GM23248 (cell line): Measurements from ENCODE around the gene ENAH. TPM values are rescaled to one million over a fixed set of nuclear protein-coding genes. Genes with fewer than 3 reads are reported as not detected.

Source experiments
- DNase-seq: peaks from one replicate; pipeline ENCODE4 v3.0.0-alpha.2; 2015
- H2AFZ ChIP-seq: fragments of 200-600 bp; sonication (generic); 2 replicates; pipeline ENCODE4 v1.6.1; 2016; ENCODE audit warnings: antibody characterized with exemption
- H3F3A ChIP-seq: fragments of 200-600 bp; sonication (generic); 2 replicates; pipeline ENCODE4 v1.6.1; 2016; ENCODE audit warnings: mild to moderate bottlenecking, antibody characterized with exemption, mixed run types; ENCODE audit not compliant: insufficient read depth
- H3K27ac ChIP-seq: fragments of 200-600 bp; sonication (generic); 2 replicates; pipeline ENCODE4 v1.5.1; 2016; ENCODE audit warnings: mild to moderate bottlenecking
- H3K27me3 ChIP-seq: fragments of 200-600 bp; sonication (generic); replicated peaks from 2 replicates; pipeline ENCODE4 v1.6.1; 2016; ENCODE audit warnings: mild to moderate bottlenecking; ENCODE audit not compliant: insufficient read depth
- H3K36me3 ChIP-seq: fragments of 200-600 bp; sonication (generic); 2 replicates; pipeline ENCODE4 v1.6.1; 2016; ENCODE audit warnings: low read depth, mild to moderate bottlenecking
- H3K4me1 ChIP-seq: fragments of 200-600 bp; sonication (generic); 2 replicates; pipeline ENCODE4 v1.6.1; 2016; ENCODE audit warnings: mild to moderate bottlenecking; ENCODE audit not compliant: insufficient read depth
- H3K4me2 ChIP-seq: fragments of 200-600 bp; sonication (generic); one replicate; pipeline ENCODE4 v1.6.1; 2016; ENCODE audit warnings: mild to moderate bottlenecking; ENCODE audit not compliant: unreplicated experiment
- H3K4me3 ChIP-seq: fragments of 200-600 bp; sonication (generic); 2 replicates; pipeline ENCODE4 v1.5.1; 2016; ENCODE audit warnings: mild to moderate bottlenecking
- H3K79me2 ChIP-seq: fragments of 200-600 bp; sonication (generic); 2 replicates; pipeline ENCODE4 v1.6.1; 2016; ENCODE audit warnings: mild to moderate bottlenecking; ENCODE audit not compliant: insufficient read depth
- H3K9ac ChIP-seq: fragments of 200-600 bp; sonication (generic); 2 replicates; pipeline ENCODE4 v1.6.1; 2016; ENCODE audit warnings: mild to moderate bottlenecking
- H3K9me2 ChIP-seq: fragments of 200-600 bp; sonication (generic); 2 replicates; pipeline ENCODE4 v1.6.1; 2016; ENCODE audit warnings: mixed run types, mild to moderate bottlenecking, moderate library complexity; ENCODE audit not compliant: insufficient read depth
- H3K9me3 ChIP-seq: fragments of 200-600 bp; sonication (generic); one replicate; pipeline ENCODE4 v1.6.1; 2017; ENCODE audit warnings: low read depth
- H4K20me1 ChIP-seq: fragments of 200-600 bp; sonication (generic); 2 replicates; pipeline ENCODE4 v1.6.0; 2016; ENCODE audit not compliant: insufficient read depth
- EZH2 ChIP-seq: fragments of 200-600 bp; sonication (generic); IDR thresholded peaks from 2 replicates; pipeline ENCODE4 v1.6.1; 2018; ENCODE audit warnings: antibody characterized with exemption, mild to moderate bottlenecking; ENCODE audit not compliant: insufficient read depth, poor library complexity, severe bottlenecking
- EZH2phosphoT487 ChIP-seq: fragments of 200-600 bp; sonication (generic); IDR thresholded peaks from 2 replicates; pipeline ENCODE4 v1.6.1; 2018; ENCODE audit warnings: antibody characterized with exemption, moderate library complexity, mild to moderate bottlenecking, low read depth; ENCODE audit not compliant: insufficient read depth
- WGBS, 2 experiments: methylation state at CpG; one replicate each; pipeline ENCODE4 v1.1.6; 2015 to 2017; ENCODE audit warnings: low lambda C conversion rate in 2 of 2, low coverage in 1 of 2; ENCODE audit errors: missing lambda C conversion rate in 2 of 2; 5-methylcytosine and 5-hydroxymethylcytosine counted together
- in situ Hi-C: fragments of 300-500 bp; cut with MboI; formaldehyde crosslinking; loops from 2 replicates; pipeline ENCODE4 v1.15.0; 2020
- polyA plus RNA-seq: library from polyadenylated mRNA; unstranded; fragments of >200 nt; fragmentation: Nextera tagmentation; extraction: Ambion mirVana; gene quantifications from 2 replicates; pipeline ENCODE4 v1.2.1, GENCODE V29; 2016
- total RNA-seq: library from RNA; depleted of rRNA; stranded (reverse); fragments of >200 nt; shearing (Covaris generic); gene quantifications from 2 replicates; pipeline ENCODE4 v1.2.3, GENCODE V29; 2014

Gene ENAH
- total and polyA plus RNA-seq, 2 experiments from 2014 or later: 40.1 to 125 TPM

GRCh38 chr1:225693085-225693696 lies 40.3 kb upstream of the ENAH start:
- no peak for TF ChIP-seq EZH2
- no peak for TF ChIP-seq EZH2phosphoT487
- 95 to 98% methylated on average over 6 of the region's 6 CpGs for WGBS, 2 experiments
- in situ Hi-C loops: no loop called here
- Histone ChIP-seq H3K4me3 (no peak overlapping the region), H3K79me2 (no peaks in the 10 kb centered on the region), H3K4me1 (peaks cover 19% of the 10 kb centered on the region), H3K36me3 (no peaks in the 10 kb centered on the region), H3K9me2 (no peaks in the 10 kb centered on the region), H3K4me2 (no peak overlapping the region), H2AFZ (no peak overlapping the region), H3K9ac (no peak overlapping the region), H3K27me3 (no peaks in the 10 kb centered on the region), H3F3A (no peaks in the 10 kb centered on the region), H3K9me3 (no peaks in the 10 kb centered on the region), H4K20me1 (no peaks in the 10 kb centered on the region), H3K27ac (no peak overlapping the region)
- no peak for DNase-seq

GRCh38 chr1:225692517-225692879 lies 39.6 kb upstream of the ENAH start:
- H3K36me3 ChIP-seq: no peaks in the 10 kb centered on the region
- no peak overlapping the region for H3K9ac ChIP-seq
- no peaks in the 10 kb centered on the region for H4K20me1 ChIP-seq
- no peak for DNase-seq
- H3K9me3 ChIP-seq: no peaks in the 10 kb centered on the region
- H3K4me2 ChIP-seq: no peak overlapping the region
- H3K4me3 ChIP-seq: no peak overlapping the region
- no peaks in the 10 kb centered on the region for H3F3A ChIP-seq
- no peak overlapping the region for H2AFZ ChIP-seq
- H3K27ac ChIP-seq: no peak overlapping the region
- no peaks in the 10 kb centered on the region for H3K27me3 ChIP-seq
- WGBS, 2 experiments: 96% methylated on average over 1 of the region's 1 CpG
- H3K9me2 ChIP-seq: no peaks in the 10 kb centered on the region
- no peak for TF ChIP-seq EZH2
- no peak for TF ChIP-seq EZH2phosphoT487
- in situ Hi-C loops: no loop called here
- peaks cover 19% of the 10 kb centered on the region for H3K4me1 ChIP-seq
- no peaks in the 10 kb centered on the region for H3K79me2 ChIP-seq

GRCh38 chr1:225691861-225692516 lies 39.1 kb upstream of the ENAH start:
- Histone ChIP-seq H3K79me2 (no peaks in the 10 kb centered on the region), H3K36me3 (no peaks in the 10 kb centered on the region), H3K9ac (peak overlapping the region; percentile 13; the same call in 1 of the 2 replicates), H3K9me3 (no peaks in the 10 kb centered on the region), H3K27me3 (no peaks in the 10 kb centered on the region), H3K9me2 (no peaks in the 10 kb centered on the region), H3K27ac (peak overlapping the region; percentile 39), H3F3A (no peaks in the 10 kb centered on the region), H2AFZ (no peak overlapping the region), H3K4me3 (no peak overlapping the region), H4K20me1 (no peaks in the 10 kb centered on the region), H3K4me1 (peaks cover 19% of the 10 kb centered on the region), H3K4me2 (no peak overlapping the region)
- TF ChIP-seq EZH2: no peak
- no peak for TF ChIP-seq EZH2phosphoT487
- DNase-seq: peak; percentile 51
- whole genome bisulfite sequencing, 2 experiments: 50 to 55% methylated on average over 4 of the region's 4 CpGs
- in situ Hi-C loops: no loop called here

- H3K4me2 ChIP-seq: no peak overlapping the region
- H3K27me3 ChIP-seq: no peaks in the 10 kb centered on the region
- H3K9me3 ChIP-seq: no peaks in the 10 kb centered on the region
- H3K9me2 ChIP-seq: no peaks in the 10 kb centered on the region
- in situ Hi-C loops: no loop called here
- peaks cover 19% of the 10 kb centered on the region for H3K4me1 ChIP-seq
- no peak overlapping the region for H3K4me3 ChIP-seq
- TF ChIP-seq EZH2phosphoT487: no peak
- no peak for TF ChIP-seq EZH2
- H3K9ac ChIP-seq: peak overlapping the region; percentile 13; the same call in 1 of the 2 replicates
- no peak overlapping the region for H2AFZ ChIP-seq
- peak overlapping the region; percentile 39 for H3K27ac ChIP-seq
- 67 to 72% methylated on average over 2 of the region's 2 CpGs for WGBS, 2 experiments
- H3K79me2 ChIP-seq: no peaks in the 10 kb centered on the region
- H3K36me3 ChIP-seq: no peaks in the 10 kb centered on the region
- peak; percentile 43 for DNase-seq
- H3F3A ChIP-seq: no peaks in the 10 kb centered on the region
- H4K20me1 ChIP-seq: no peaks in the 10 kb centered on the region
Observed at GRCh38 chr1:225691377-225691776, 38.5 kb upstream of the ENAH start.
